Right atrium auricular region (tissue), 2 donors: ENCODE measurements around the gene ARHGAP29. TPM values are rescaled to one million over a fixed set of nuclear protein-coding genes. Genes with fewer than 3 reads are reported as not detected.
"Not testable (repeated sequence)": the region's sequence is repeated elsewhere in the genome, so short reads cannot be mapped to it uniquely, and the experiment has no call there.

Experiments
- DNase-seq: peaks from one replicate; pipeline ENCODE4 v3.0.0-alpha.2; 2019; ENCODE audit warnings: low spot score
- H3K27ac ChIP-seq, 2 donors: fragments of 200-600 bp; sonication (generic); 1 replicate in 1 of 2; 2 replicates in 1 of 2; pipeline ENCODE4 v1.5.1; 2016 to 2019
- H3K27me3 ChIP-seq, 2 donors: fragments of 200-600 bp; sonication (generic); one replicate each; pipeline versions ENCODE4 v1.5.1 to v1.6.0; 2017 to 2019
- H3K36me3 ChIP-seq: fragments of 200-600 bp; sonication (generic); one replicate; pipeline ENCODE4 v1.5.1; 2016
- H3K4me1 ChIP-seq, 2 donors: fragments of 200-600 bp; sonication (generic); one replicate each; pipeline versions ENCODE4 v1.5.1 to v1.6.0; 2017 to 2019
- H3K4me3 ChIP-seq, 2 donors: fragments of 200-600 bp; sonication (generic); 1 replicate in 1 of 2; 2 replicates in 1 of 2; pipeline ENCODE4 v1.5.1; 2017 to 2019; ENCODE audit warnings: mild to moderate bottlenecking in 1 of 2, moderate library complexity in 1 of 2
- H3K9me3 ChIP-seq, 2 donors: fragments of 200-600 bp; sonication (generic); one replicate each; pipeline ENCODE4 v1.5.1; 2019
- total RNA-seq, 2 donors: library from RNA; depleted of rRNA; stranded (reverse); fragments of >200 nt; gene quantifications; one replicate each; pipeline ENCODE4 v1.1.0, GENCODE V29; 2016
- TF ChIP-seq, protein P1 (sequence below), 2 donors: fragments of 200-600 bp; sonication (generic); IDR thresholded peaks; one replicate each; pipeline ENCODE4 v1.5.1; 2019; ENCODE audit warnings: antibody characterized with exemption in 2 of 2

The ARHGAP29 gene
- total RNA-seq, 2 donors from 2014 or later = 25.8 to 29.9 TPM

DNA sequence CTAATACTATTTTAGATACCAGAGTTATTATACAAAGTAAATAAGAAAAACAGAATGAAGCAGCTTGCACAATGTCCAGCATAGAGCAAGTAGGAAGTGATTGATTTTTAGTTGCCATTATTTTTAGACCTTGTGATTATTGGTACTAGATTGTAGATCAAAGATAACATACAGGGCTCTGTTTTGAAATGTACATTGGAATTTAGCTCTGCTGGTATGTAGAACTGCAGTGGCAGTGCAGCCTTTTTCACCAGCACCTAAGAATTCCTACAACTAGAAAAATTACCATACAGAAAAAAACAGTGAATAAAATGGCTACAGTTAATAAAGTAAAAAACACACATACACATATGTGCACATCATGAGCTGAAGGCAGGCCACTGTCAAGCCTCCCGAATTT lies 84.3 kb downstream of the ARHGAP29 start:
- Histone ChIP-seq H3K27ac (no peak overlapping the region), H3K36me3 (no peaks in the 10 kb centered on the region), H3K9me3 (no peaks in the 10 kb centered on the region), H3K4me1 (peaks cover 0 to 7% of the 10 kb centered on the region in 2 donors), H3K27me3 (no peaks in the 10 kb centered on the region), H3K4me3 (no peak overlapping the region)
- DNase-seq = no peak
- TF ChIP-seq, protein P1, sequence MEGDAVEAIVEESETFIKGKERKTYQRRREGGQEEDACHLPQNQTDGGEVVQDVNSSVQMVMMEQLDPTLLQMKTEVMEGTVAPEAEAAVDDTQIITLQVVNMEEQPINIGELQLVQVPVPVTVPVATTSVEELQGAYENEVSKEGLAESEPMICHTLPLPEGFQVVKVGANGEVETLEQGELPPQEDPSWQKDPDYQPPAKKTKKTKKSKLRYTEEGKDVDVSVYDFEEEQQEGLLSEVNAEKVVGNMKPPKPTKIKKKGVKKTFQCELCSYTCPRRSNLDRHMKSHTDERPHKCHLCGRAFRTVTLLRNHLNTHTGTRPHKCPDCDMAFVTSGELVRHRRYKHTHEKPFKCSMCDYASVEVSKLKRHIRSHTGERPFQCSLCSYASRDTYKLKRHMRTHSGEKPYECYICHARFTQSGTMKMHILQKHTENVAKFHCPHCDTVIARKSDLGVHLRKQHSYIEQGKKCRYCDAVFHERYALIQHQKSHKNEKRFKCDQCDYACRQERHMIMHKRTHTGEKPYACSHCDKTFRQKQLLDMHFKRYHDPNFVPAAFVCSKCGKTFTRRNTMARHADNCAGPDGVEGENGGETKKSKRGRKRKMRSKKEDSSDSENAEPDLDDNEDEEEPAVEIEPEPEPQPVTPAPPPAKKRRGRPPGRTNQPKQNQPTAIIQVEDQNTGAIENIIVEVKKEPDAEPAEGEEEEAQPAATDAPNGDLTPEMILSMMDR (IDR thresholded peaks at IDR 0.05) = no peak

DNA sequence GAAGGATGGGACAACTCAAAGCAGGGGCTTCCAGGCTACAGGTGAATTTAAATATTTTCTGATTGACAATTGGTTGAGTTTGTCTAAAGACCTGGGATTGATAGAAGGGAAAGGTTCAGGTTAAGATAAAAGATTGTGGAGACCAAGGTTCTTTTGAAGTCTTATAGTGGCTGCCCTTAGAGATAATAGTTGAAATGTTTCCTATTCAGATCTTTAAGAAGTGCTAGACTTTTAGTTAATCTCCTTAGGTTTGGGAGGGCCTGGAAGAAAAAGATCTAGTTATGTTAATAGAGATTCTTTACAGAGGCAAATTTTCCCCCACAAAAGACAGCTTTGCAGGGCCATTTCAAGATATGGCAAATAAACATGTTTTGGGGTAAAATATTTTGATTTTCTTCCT lies 88.2 kb downstream of the ARHGAP29 start:
- not testable (repeated sequence) for H3K4me1 ChIP-seq, H3K27ac ChIP-seq, DNase-seq, H3K36me3 ChIP-seq, H3K4me3 ChIP-seq, H3K27me3 ChIP-seq, H3K9me3 ChIP-seq

DNA sequence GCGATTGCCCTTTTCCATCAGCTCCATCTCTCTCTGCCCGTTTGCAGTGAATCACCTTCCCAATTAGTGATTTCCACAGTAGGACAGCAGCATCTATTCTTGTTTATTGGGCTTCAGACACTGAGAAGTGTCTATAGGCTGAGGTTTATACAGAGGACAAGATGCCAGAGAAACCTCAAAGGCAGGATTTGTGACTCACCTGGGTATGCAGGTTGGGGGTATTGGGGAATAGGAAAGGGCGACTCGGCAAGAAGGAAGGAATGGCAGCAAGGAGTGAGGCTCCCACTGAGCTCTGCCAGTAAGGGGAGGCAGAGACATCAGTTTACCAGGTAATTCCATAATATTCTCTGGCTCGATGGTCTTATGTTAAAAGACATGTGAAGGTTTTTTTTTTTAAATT lies 91.1 kb downstream of the ARHGAP29 start:
- no peak overlapping the region for H3K4me3 ChIP-seq
- H3K27ac ChIP-seq = no peak overlapping the region
- no peaks in the 10 kb centered on the region for H3K9me3 ChIP-seq
- DNase-seq = no peak
- TF ChIP-seq, protein P1 (IDR thresholded peaks at IDR 0.05) = no peak
- H3K36me3 ChIP-seq = no peaks in the 10 kb centered on the region
- no peaks in the 10 kb centered on the region for H3K27me3 ChIP-seq
- H3K4me1 ChIP-seq = peaks cover 0 to 12% of the 10 kb centered on the region in 2 donors

DNA sequence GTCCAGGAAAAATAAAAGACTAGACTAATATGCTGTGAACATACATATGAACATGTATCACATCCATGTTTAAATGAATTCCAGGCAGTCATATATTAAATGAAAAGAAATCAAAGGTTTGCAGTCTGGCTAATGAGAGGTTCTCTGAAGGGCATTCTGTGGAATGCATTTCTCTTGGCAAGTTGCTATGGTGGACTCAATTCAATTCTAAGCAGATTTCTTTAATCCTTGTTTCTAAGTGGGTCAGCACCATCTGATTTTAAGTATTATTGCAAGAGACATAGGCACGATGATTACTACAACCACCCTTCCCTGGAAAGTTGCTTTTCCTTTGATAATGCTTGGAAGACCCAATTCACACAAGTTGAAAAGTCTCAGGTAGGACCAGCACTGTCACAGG lies 92.5 kb downstream of the ARHGAP29 start:
- no peaks in the 10 kb centered on the region for H3K36me3 ChIP-seq
- DNase-seq = no peak
- no peaks in the 10 kb centered on the region for H3K27me3 ChIP-seq
- H3K4me1 ChIP-seq = peaks cover 0 to 12% of the 10 kb centered on the region in 2 donors
- H3K9me3 ChIP-seq = no peaks in the 10 kb centered on the region
- TF ChIP-seq, protein P1 (IDR thresholded peaks at IDR 0.05) = no peak
- no peak overlapping the region for H3K27ac ChIP-seq
- H3K4me3 ChIP-seq = no peak overlapping the region

DNA sequence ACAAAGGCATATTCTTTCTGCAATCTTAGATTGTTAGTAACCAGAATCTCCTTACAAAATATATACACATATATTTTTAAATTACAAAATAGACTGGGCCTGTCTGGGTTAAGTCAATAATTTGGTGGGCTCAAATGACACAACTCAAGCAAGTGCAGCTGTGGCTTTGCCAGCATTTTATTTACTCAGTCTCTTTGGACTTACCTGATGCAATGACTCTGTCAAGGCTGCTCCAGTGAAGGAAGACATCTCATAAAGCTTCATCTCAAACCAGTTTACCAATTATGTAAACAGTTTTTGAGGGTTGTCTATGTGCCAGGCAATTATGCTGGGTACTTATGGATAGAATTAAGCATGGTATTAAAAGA lies 93.6 kb downstream of the ARHGAP29 start:
- no peaks in the 10 kb centered on the region for H3K27me3 ChIP-seq
- peaks cover 0 to 12% of the 10 kb centered on the region in 2 donors for H3K4me1 ChIP-seq
- H3K36me3 ChIP-seq = no peaks in the 10 kb centered on the region
- no peak overlapping the region for H3K4me3 ChIP-seq
- TF ChIP-seq, protein P1 (IDR thresholded peaks at IDR 0.05) = no peak
- H3K9me3 ChIP-seq = no peaks in the 10 kb centered on the region
- no peak overlapping the region for H3K27ac ChIP-seq
- no peak for DNase-seq

DNA sequence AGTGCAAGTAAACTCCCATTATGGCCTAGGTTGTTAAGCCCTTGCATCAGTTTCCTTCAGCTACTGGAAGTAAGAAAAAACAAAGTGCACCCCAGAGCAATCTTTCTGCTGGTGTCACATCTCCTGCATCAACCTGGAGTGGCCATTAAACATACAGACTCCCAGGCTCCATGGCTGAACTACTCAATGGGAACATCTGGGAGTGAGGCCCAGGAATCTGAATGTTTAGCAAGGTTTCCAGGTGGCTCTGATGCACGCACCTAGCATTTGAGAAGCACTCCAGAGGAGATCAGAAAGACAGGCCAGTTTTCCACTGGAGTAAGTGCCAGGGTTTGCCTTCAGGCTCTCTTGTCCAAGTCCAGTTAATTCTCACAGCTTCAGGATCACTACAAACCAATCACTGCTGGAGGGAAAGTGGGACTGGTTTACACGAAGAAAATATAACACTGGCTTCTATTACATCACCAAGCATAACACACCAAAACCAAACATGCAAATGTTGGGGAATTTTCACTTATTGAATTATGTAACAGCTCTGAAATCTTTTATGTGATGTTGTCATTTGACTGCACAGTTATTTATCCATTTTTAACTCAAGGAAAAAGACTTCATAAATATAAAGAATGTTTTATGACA lies 94.1 kb downstream of the ARHGAP29 start:
- H3K4me1 ChIP-seq = peaks cover 0 to 12% of the 10 kb centered on the region in 2 donors
- DNase-seq = no peak
- H3K4me3 ChIP-seq = no peak overlapping the region
- H3K27me3 ChIP-seq = no peaks in the 10 kb centered on the region
- H3K27ac ChIP-seq = no peak overlapping the region
- H3K9me3 ChIP-seq = no peaks in the 10 kb centered on the region
- TF ChIP-seq, protein P1 (IDR thresholded peaks at IDR 0.05) = no peak
- H3K36me3 ChIP-seq = no peaks in the 10 kb centered on the region
